Non-pigmented ciliary epithelial cell (primary cell): ENCODE data around the gene ALG3.

Experiments used
- DNase-seq: peaks from one replicate; pipeline ENCODE4 v3.0.0-alpha.2; 2010; ENCODE audit warnings: low read depth

The ALG3 gene

GRCh38 chr3:184235381-184236032, 13.3 kb downstream of the ALG3 start:
- no peak for DNase-seq

- no peak for DNase-seq
Measured at GRCh38 chr3:184234671-184235380, 13.9 kb downstream of the ALG3 start.

GRCh38 chr3:184234224-184234623, 14.5 kb downstream of the ALG3 start:
- DNase-seq: peak; percentile 51

DNA sequence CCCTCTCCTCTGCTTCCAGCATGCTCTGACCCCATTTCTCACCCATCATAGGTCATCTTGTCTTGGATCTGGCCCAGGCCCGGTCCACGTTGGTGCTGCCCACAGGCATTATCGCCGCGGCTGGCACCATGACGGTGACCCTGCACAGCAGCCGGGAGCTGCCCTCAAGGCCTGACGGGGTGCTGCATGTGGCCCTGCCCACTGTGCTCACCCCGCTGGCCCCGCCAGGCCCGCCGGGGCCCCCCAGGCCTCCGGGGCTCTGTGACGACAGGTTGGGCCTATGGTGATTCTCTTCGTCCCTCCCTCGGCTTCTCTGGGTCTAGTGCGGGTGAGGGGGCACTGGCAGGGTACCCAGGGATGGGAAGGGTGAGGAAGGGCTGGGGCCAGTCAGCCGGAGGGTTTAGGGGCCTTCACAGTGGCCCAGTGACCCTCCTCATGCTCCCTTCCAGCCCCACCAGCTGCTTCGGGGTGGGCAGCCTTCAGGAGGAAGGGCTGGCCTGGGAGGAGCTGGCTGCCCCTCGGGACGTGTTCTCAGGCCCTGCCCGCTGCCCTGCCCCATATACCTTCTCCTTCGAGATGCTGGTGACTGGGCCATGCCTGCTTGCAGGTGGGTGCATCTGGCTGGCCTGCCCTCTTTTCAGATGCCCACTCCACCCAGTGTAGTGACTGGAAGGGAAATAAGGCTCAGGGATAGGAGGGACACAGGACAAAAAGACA, 15.5 kb downstream of the ALG3 start:
- no peak for DNase-seq

DNA sequence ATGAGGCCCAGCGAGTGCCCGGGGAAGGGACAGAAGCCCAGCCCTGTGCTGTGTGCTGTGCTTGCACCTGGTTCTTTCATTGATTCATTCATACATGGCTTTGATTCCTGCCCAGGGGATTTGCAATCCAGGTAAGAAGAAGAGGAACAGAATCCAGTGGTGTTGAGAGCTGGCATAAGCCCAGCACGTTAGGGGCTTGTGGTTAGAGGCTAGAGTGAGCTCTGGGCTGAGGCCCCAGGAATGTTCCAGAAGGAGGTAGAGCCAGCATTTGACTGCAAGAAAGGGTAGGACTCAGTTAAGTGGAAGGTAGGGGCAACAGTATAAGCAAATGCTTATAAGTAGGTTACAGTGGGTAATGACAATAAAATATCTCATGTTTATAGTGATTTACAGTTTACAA, 17.1 kb downstream of the ALG3 start:
- DNase-seq: no peak

DNA sequence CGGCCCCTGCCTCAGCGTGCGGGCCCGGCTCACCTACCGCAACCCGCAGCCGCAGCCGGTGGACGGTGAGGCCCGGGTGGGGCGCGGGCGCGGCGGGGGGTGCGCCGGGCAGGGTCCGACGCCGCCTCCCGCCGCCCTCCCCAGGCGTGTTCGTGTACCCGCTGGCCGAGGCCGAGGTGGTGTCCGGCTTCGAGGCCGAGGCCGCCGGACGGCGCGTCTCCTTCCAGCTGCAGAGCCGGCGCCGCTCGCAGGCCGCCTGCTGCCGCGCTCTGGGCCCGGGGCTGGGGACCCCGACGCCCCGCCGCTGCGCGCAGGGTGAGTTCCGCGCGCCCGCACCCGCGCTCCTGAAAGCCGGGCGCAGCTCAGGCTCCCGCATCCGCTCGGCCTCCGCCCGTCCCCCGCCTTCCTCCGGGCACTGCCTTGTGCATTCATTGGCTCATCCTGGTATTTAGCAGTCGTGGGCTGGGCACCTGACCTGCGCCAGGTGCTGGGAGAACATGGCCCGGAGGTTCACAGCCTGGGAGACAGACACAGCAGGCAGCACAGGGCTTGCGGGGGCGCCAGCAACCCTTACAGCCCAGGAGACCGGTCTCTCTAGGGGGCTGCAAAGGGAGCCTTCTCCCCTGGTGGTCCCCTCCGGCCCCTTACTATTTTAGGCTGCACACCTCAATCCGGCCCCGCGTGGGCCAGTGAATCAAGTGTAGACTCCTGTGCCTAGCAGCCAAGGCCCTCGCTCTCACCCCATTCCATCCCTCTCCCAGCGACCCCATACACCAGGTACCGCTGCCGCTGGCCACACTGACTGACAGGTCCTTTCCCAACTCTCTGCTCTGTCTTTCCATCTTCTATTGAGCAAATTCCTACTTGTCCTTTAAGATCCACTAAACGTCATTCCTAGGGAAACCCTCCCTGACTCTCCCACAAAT, 17.9 kb downstream of the ALG3 start:
- DNase-seq: no peak

- DNase-seq: no peak
Measured at GRCh38 chr3:184230081-184230602, 18.6 kb downstream of the ALG3 start.

- no peak for DNase-seq
Measured at GRCh38 chr3:184229394-184230080, 19.2 kb downstream of the ALG3 start, which contains the start of gene VWA5B2. TSS of gene VWA5B2 (plus strand) at chr3:184229585. CDS start at chr3:184230529, 944 bp downstream.

DNA sequence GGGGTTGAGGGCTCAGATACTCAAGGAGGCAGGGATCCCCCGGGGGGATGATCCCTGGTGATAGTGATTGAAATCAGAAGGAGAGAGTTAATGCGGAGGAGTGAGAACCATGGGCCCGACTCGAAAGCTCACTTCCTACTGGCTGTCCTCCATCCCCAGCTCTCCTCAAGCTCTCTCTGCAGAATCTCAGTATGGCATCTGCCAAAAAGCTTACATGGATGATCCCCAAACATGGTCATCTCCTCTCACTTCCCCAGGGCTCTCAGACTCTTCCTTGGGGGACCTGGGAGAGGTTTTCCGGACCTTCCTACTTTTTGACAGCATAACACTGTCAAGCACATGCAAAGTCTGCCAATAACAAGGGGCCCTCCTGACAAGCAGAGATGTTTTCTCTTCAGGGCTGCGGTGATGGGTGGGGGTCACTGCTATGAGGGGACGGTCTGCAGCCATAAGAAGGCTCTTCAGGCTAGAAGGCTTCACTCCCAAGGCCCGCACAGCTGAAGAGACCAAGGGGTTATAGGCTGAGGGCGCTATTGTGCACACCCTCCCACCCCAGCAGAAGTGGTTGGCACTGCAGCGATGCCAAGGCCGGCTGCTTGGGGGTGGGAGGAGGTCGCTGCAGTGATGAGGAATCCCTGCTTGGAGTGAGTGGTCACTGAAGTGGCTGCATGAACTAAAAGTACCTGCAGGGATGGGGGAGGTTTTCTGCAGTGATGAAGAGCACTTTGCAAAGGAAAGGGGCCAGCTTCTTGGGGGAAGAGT, 20.2 kb downstream of the ALG3 start:
- no peak for DNase-seq

DNA sequence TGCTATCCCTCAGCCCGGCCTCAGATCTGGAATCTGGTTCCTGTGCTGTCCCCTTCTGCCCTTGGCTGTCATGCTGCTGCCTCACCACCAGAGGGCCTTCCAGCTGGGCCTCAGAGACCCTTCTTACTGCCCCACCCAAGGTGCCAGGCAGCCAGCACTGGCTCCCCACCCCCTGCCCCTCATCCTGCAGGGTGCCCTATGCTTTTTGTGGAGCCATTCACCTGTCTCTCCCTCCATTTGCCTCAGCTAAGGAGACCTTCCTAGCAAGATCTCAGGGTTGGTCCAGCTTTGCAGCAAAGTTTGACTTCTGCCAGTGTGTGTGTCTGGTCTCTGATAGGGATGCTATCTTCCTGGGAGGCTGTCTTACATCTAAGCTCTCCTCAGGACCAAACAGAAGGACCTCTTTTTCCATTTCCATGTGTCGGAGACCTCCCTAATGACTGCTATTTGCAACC, 21.3 kb downstream of the ALG3 start:
- DNase-seq: no peak

DNA sequence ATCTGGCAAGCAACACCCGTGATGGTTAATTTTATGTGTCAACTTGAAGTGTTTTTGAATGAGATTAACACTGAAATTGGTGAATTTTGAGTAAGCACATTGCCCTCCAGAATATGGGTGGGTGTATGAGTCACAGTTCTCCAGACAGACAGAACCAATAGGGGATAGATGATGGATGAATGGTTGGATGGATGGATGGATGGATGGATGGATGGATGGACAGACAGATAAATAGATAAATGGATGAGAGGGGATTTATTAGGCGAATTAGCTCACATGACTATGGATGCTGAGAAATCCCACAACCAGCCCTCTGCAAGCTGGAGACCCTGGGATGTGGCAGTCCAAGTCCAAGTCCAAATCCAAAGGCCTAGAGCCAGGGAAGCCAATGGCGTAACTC, 24.8 kb downstream of the ALG3 start:
- DNase-seq: no peak

DNA sequence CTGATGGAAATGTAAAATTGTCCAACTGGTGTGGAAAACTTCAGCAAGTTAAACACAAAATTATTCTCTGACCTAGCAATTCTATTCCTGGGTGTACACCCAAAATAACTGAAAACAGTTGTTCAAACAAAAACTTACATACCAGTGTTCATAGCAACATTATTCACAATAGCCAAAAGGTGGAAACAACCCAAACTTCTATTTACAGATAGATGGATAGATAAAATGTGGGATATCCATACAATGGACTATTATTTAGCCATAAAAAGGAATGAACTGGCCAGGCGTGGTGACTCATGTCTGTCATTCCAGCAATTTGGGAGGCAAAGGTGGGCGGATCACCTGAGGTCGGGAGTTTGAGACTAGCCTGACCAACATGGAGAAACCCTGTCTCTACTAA, 26.2 kb downstream of the ALG3 start:
- no peak for DNase-seq

- no peak for DNase-seq
Measured at GRCh38 chr3:184218814-184219213, 29.9 kb downstream of the ALG3 start.

DNA sequence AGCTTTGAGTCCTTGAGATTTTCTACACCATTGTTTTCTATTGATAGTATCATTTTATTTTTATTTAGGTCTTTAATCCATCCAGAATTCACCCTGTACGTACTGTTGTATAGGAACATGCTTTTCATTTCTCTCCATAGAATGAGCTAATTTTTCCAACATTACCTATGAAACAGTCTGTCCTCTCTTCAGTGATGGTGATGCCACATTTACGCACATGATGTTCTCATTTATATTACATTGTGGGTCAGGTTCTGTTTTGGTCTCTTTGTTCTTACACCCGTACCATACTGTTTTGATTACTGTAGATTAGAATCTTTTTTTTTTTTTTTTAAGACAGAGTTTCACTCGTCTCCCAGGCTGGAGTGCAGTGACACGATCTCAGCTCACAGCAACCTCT, 37.0 kb downstream of the ALG3 start:
- no peak for DNase-seq

GRCh38 chr3:184211297-184211696, 37.5 kb downstream of the ALG3 start:
- no peak for DNase-seq

DNA sequence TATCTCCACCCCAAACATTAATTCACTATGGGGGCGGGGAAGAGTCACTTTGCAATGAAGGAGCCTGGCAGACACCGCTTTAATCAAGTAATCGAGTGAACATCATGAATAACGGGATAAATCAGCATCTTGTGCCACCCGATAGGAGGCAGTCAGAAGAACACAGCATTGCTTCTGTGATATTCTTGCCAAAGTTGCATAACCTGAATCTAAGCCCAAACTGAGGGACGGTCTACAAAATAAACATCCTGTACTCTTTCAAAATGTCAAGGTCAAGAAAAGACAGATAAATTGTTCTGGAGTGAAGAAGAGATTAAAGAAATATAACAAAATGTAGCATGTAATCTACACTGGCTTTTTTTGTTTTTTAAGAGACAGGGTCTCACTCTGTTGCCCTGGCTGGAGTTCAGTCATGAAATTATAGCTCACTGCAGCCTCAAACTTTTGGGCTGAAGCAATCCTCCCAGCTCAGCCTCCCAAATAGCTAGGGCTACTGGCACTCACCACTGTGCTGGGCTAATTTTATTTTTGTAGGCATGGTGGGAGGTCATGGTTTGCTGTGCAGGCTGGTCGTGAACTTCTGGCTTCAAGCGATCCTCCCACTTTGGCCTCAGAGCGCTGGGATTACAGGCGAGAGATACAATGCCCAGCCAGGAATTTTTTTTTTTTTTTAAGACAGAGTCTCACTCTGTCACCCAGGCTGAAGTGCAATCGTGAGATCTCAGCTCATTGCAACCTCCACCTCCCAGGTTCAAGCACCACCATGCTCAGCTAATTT, 39.4 kb downstream of the ALG3 start:
- no peak for DNase-seq

- no peak for DNase-seq
Measured at GRCh38 chr3:184203526-184203925, 45.2 kb downstream of the ALG3 start.

- no peak for DNase-seq
Measured at GRCh38 chr3:184200825-184201224, 47.9 kb downstream of the ALG3 start.

DNA sequence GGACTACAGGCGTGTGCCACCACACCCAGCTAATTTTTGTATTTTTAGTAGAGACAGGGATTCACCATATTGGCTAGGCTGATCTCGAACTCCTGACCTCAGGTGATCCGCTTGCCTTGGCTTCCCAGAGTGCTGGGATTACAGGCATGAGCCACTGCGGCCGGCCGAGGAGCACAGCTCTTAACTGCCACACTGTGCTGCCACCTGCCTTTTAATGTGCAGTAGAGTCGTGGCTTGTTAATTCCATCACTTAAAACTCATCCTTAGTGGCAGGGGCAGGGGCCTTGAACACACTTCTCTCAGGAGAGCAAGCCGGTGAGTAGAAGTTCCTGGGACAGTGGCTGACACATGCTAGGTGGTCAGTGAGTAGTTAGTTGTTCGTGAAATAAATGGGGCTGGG, 50.3 kb downstream of the ALG3 start:
- no peak for DNase-seq

- no peak for DNase-seq
Measured at GRCh38 chr3:184196536-184196935, 52.2 kb downstream of the ALG3 start.
